Sigmoid colon (tissue), 4 donors: Measurements from ENCODE around the gene THEMIS.

Experiments
- CTCF ChIP-seq, 4 experiments: fragments of 450-650 bp in 3 of 4; fragments of 200-600 bp in 1 of 4; IDR thresholded peaks; one replicate each; pipeline ENCODE4 v1.5.1; 2016 to 2019; ENCODE audit warnings: antibody characterized with exemption in 4 of 4, mild to moderate bottlenecking in 3 of 4, moderate library complexity in 2 of 4
- POLR2AphosphoS5 ChIP-seq, 4 donors: sonication (generic); formaldehyde crosslinking; IDR thresholded peaks; one replicate each; pipeline ENCODE4 v1.6.1; 2017; ENCODE audit warnings: antibody characterized with exemption in 4 of 4

- TF ChIP-seq POLR2AphosphoS5 (IDR thresholded peaks at IDR 0.05) (no peak), CTCF (IDR thresholded peaks at IDR 0.05) (no peak)
Observed at GRCh38 chr6:127920804-127921203, 19.9 kb upstream of the THEMIS start.
